ENCODE results near the gene ZNF496.
A peak's percentile ranks its signal among the peaks of the same experiment; 100 is the strongest.
"Not testable (repeated sequence)": the region's sequence is repeated elsewhere in the genome, so short reads cannot be mapped to it uniquely, and the experiment has no call there.

Gene ZNF496

GRCh38 chr1:247331525-247332214 is at the start of gene ZNF496:
Gene ZNF496, minus strand, starts transcription at chr1:247331867. Its CDS starts 2,289 bp downstream, at chr1:247329578.
- DNase-seq = peak; percentile 53

- no peak for DNase-seq
Observed at GRCh38 chr1:247378334-247379073, 46.8 kb upstream of the ZNF496 start.

- DNase-seq = not testable (repeated sequence)
Observed at GRCh38 chr1:247377656-247378055, 46.0 kb upstream of the ZNF496 start.

- no peak for DNase-seq
Observed at GRCh38 chr1:247376659-247377058, 45.0 kb upstream of the ZNF496 start.

GRCh38 chr1:247375747-247376146 is 44.1 kb upstream of the ZNF496 start:
- no peak for DNase-seq

- DNase-seq = not testable (repeated sequence)
Observed at GRCh38 chr1:247374651-247375334, 43.1 kb upstream of the ZNF496 start.

- peak; percentile 59 for DNase-seq
Observed at GRCh38 chr1:247373721-247374141, 42.1 kb upstream of the ZNF496 start.

GRCh38 chr1:247371801-247372259 is 40.2 kb upstream of the ZNF496 start:
- no peak for DNase-seq

- no peak for DNase-seq
Observed at GRCh38 chr1:247370786-247371732, 39.4 kb upstream of the ZNF496 start.

- DNase-seq = no peak
Observed at GRCh38 chr1:247368490-247369145, 37.0 kb upstream of the ZNF496 start.

GRCh38 chr1:247367786-247368422 is 36.2 kb upstream of the ZNF496 start:
- no peak for DNase-seq

GRCh38 chr1:247366926-247367645 is 35.4 kb upstream of the ZNF496 start:
- DNase-seq = no peak

GRCh38 chr1:247366345-247366744 is 34.7 kb upstream of the ZNF496 start:
- DNase-seq = not testable (repeated sequence)

GRCh38 chr1:247365023-247365422 is 33.4 kb upstream of the ZNF496 start:
- DNase-seq = no peak

- not testable (repeated sequence) for DNase-seq
Observed at GRCh38 chr1:247363000-247363399, 31.3 kb upstream of the ZNF496 start.

GRCh38 chr1:247362153-247362552 is 30.5 kb upstream of the ZNF496 start:
- DNase-seq = no peak

- DNase-seq = no peak
Observed at GRCh38 chr1:247360991-247361731, 29.5 kb upstream of the ZNF496 start.

GRCh38 chr1:247360116-247360898 is 28.6 kb upstream of the ZNF496 start:
- DNase-seq = no peak

GRCh38 chr1:247359559-247359958 is 27.9 kb upstream of the ZNF496 start:
- no peak for DNase-seq
